D721Med (cell line): ENCODE results near the gene IGF2.

Source experiments
- DNase-seq: peaks from one replicate; pipeline ENCODE4 v3.0.0; 2011; ENCODE audit warnings: low spot score; ENCODE audit not compliant: insufficient read length
- FAIRE-seq: peaks from 2 replicates; lab custom pipeline; 2011; peaks lifted over from hg19 to GRCh38; lab: Jason Lieb, UNC
- CTCF ChIP-seq: IDR thresholded peaks from 2 replicates; pipeline ENCODE4 v1.5.1; 2012; ENCODE audit warnings: mild to moderate bottlenecking, control low read depth; ENCODE audit not compliant: insufficient read depth; ENCODE audit errors: missing control alignments

IGF2 gene

GRCh38 chr11:2121227-2122130 lies 17.7 kb downstream of the IGF2 start:
- TF ChIP-seq CTCF = no peak
- DNase-seq (no peak), FAIRE-seq (no peak)

- DNase-seq = no peak
- TF ChIP-seq CTCF = no peak
- FAIRE-seq = no peak
Observed at GRCh38 chr11:2120359-2121100, 18.7 kb downstream of the IGF2 start.

GRCh38 chr11:2118677-2119076 lies 20.5 kb downstream of the IGF2 start:
- no peak for TF ChIP-seq CTCF
- FAIRE-seq = no peak
- no peak for DNase-seq

DNA sequence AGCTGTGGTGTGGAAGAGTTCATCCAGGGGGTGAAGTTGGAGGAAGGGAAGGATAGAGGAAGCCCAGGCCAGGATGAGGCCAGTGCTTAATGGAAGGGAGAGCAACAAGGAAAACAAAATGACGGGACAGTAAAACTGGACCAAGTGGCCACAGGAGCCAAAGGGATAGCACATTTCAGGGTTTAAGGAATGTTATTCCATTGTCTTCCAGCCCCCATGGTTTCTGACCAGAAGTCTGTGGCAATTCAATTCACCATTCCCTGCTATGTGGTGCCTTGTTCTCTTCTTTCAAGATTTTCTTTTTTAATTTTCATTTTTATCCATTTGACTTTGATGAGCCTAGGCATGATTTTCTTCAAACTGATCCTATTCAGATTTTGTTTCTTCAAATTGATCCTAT lies 22.5 kb downstream of the IGF2 start:
- TF ChIP-seq CTCF = no peak
- no peak for FAIRE-seq
- no peak for DNase-seq

GRCh38 chr11:2115308-2115707 lies 23.9 kb downstream of the IGF2 start:
- FAIRE-seq (no peak), DNase-seq (no peak)
- TF ChIP-seq CTCF = no peak

DNA sequence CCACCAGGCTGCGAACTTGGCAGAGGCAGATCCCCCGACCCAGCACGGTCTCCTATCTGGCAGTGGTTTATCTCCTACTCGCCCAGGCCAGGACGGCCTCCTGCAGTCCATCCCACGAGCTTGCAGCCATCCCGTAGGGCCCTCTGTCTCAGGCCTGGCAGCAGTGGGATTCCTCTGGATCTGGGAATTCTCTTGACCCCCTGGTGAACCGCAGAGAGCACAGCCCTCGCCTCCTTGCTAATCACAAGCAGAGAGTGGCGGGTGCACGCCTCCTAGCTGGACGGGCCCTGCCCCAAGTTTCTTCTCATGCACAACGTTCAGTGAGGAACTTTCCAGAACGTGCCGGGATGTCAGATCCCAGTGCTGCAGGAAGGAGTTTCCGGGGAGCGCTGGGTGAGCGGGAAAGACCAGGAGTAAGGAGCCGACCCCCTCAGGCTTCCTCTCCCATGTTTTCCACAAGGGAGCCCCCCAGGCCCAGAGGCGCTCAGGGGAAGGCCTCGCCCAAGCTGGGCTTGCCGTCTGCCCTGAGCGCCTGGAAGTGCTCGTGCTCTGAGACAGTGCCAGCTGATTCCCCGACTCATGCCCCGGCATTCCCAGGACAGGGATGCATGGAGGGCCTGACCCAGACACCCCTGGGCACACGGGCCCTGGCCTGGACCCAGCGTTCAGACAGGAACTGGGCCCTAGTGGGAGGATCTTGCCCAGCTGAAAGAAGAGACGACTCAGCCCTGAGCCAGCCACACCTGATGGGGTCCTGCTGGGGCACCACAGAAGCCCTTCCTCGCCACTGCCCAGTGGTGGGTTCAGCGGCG lies 24.6 kb downstream of the IGF2 start:
- no peak for FAIRE-seq
- no peak for DNase-seq
- TF ChIP-seq CTCF = no peak
